Neutrophil (primary cell): Measurements from ENCODE around the gene ATRN.
"Not testable (repeated sequence)": the region's sequence is repeated elsewhere in the genome, so short reads cannot be mapped to it uniquely, and the experiment has no call there.

Experiments used
- H3K27ac ChIP-seq: fragments of 200-600 bp; sonication (generic); 2 replicates; pipeline ENCODE4 v1.5.1; 2016; ENCODE audit warnings: mild to moderate bottlenecking, moderate library complexity
- H3K27me3 ChIP-seq: fragments of 200-600 bp; sonication (generic); 2 replicates; pipeline ENCODE4 v1.6.0; 2016; ENCODE audit warnings: mild to moderate bottlenecking
- H3K36me3 ChIP-seq: fragments of 200-600 bp; sonication (generic); 2 replicates; pipeline ENCODE4 v1.5.1; 2017
- H3K4me1 ChIP-seq, 2 experiments: fragments of 200-600 bp in 1 of 2; sonication (generic) in 1 of 2; 1 replicate in 1 of 2; 2 replicates in 1 of 2; pipeline versions ENCODE4 v1.5.1 to v1.6.1; 2013 to 2016; ENCODE audit warnings: low read depth in 1 of 2, low read length in 1 of 2, mild to moderate bottlenecking in 1 of 2, moderate library complexity in 1 of 2; ENCODE audit not compliant: control insufficient read depth in 1 of 2, insufficient read depth in 1 of 2
- H3K4me3 ChIP-seq, 2 experiments: fragments of 200-600 bp in 1 of 2; sonication (generic) in 1 of 2; 1 replicate in 1 of 2; 2 replicates in 1 of 2; pipeline ENCODE4 v1.5.1; 2013 to 2016; ENCODE audit warnings: low read depth in 1 of 2, low read length in 1 of 2, mild to moderate bottlenecking in 1 of 2, moderate library complexity in 1 of 2
- H3K9me3 ChIP-seq: fragments of 200-600 bp; sonication (generic); 2 replicates; pipeline ENCODE4 v1.5.1; 2016
- TF ChIP-seq, protein P1 (sequence below): fragments of 200-600 bp; sonication (generic); IDR thresholded peaks from 2 replicates; pipeline ENCODE4 v1.5.1; 2016; ENCODE audit warnings: antibody characterized with exemption

The ATRN gene

DNA sequence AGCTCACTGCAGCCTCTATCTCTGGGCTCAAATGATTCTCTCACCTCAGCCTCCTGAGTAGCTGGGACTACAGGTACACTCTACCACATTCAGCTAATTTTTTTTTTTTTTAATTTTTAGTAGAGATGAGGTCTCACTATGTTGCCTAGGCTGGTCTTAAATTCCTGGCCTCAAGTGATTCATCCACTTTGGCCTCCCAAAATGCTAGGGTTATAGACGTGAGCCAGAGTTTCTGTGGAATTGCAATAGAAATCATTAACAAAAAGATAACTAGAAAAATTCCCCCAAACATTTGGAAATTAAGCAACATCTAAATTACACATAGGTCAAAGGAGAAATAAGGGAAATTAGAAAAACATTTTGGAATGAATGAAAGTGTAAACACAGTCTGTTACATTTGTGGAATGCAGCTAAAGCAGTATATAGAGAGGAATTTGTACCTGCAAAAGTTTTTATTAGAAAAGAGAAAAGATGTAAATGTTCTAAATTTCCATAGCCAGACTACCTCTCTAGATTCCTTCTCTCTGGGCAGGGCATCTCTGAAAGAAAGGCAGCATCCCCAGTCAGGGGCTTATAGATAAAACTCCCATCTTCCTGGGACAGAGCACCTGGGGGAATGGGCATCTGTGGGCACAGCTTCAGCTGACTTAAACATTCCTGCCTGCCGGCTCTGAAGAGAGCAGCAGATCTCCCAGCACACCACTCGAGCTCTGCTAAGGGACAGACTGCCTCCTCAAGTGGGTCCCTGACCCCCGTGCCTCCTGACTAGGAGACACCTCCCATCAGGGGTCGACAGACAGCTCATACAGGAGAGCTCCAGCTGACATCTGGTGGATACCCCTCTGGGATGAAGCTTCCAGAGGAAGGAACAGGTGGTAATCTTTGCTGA lies 51.3 kb downstream of the ATRN start:
- H3K36me3 ChIP-seq = no peaks in the 10 kb centered on the region
- H3K4me3 ChIP-seq = no peak overlapping the region
- no peak overlapping the region for H3K27ac ChIP-seq
- no peaks in the 10 kb centered on the region for H3K9me3 ChIP-seq
- H3K27me3 ChIP-seq = no peaks in the 10 kb centered on the region
- TF ChIP-seq, protein P1, sequence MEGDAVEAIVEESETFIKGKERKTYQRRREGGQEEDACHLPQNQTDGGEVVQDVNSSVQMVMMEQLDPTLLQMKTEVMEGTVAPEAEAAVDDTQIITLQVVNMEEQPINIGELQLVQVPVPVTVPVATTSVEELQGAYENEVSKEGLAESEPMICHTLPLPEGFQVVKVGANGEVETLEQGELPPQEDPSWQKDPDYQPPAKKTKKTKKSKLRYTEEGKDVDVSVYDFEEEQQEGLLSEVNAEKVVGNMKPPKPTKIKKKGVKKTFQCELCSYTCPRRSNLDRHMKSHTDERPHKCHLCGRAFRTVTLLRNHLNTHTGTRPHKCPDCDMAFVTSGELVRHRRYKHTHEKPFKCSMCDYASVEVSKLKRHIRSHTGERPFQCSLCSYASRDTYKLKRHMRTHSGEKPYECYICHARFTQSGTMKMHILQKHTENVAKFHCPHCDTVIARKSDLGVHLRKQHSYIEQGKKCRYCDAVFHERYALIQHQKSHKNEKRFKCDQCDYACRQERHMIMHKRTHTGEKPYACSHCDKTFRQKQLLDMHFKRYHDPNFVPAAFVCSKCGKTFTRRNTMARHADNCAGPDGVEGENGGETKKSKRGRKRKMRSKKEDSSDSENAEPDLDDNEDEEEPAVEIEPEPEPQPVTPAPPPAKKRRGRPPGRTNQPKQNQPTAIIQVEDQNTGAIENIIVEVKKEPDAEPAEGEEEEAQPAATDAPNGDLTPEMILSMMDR = no peak
- H3K4me1 ChIP-seq = no peaks in the 10 kb centered on the region

DNA sequence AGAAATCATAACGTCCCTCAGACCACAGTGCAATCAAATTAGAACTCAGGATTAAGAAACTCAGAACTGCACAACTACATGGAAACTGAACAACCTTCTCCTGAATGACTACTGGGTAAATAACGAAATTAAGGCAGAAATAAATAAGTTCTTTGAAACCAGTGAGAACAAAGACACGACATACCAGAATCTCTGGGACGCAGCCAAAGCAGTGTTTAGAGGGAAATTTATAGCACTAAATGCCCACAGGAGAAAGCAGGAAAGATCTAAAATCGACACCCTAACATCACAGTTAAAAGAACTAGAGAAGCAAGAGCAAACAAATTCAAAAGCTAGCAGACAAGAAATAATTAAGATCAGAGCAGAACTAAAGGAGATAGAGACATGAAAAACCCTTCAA lies 53.9 kb downstream of the ATRN start:
- H3K4me3 ChIP-seq, H3K36me3 ChIP-seq, H3K9me3 ChIP-seq, H3K27ac ChIP-seq, H3K4me1 ChIP-seq, H3K27me3 ChIP-seq: not testable (repeated sequence)

DNA sequence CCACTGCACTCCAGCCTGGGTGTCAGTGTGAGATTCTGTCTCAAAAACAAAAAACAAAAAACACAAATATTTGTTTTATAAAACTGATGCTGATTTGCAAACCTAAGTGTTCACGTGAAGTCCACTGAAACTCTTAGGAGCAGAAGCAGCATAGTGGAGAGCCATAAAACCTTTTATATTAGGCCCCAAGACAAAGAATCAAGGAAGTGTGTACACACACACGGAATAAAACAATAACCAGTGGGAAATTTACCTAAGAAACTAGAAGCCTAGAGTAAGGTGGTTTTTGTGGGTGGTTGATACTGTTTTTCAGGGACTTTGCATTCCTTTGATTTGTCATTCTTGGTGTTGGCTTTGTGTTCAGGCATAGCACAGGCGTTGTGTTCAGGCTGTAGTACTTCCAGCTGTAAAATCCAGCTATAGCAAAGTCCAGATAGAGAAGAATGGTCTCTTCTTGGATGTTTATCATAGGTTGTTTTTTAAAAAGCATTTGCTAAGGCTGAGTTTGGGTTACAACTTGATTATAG lies 61.3 kb downstream of the ATRN start:
- Histone ChIP-seq H3K36me3 (peaks cover 4% of the 10 kb centered on the region), H3K4me3 (no peak overlapping the region), H3K4me1 (no peaks in the 10 kb centered on the region), H3K9me3 (no peaks in the 10 kb centered on the region), H3K27me3 (no peaks in the 10 kb centered on the region), H3K27ac (no peak overlapping the region)
- TF ChIP-seq, protein P1 = no peak

- H3K36me3 ChIP-seq, H3K4me1 ChIP-seq, H3K9me3 ChIP-seq, H3K27me3 ChIP-seq, H3K4me3 ChIP-seq, H3K27ac ChIP-seq: not testable (repeated sequence)
Observed at GRCh38 chr20:3537733-3538132, 66.9 kb downstream of the ATRN start.

DNA sequence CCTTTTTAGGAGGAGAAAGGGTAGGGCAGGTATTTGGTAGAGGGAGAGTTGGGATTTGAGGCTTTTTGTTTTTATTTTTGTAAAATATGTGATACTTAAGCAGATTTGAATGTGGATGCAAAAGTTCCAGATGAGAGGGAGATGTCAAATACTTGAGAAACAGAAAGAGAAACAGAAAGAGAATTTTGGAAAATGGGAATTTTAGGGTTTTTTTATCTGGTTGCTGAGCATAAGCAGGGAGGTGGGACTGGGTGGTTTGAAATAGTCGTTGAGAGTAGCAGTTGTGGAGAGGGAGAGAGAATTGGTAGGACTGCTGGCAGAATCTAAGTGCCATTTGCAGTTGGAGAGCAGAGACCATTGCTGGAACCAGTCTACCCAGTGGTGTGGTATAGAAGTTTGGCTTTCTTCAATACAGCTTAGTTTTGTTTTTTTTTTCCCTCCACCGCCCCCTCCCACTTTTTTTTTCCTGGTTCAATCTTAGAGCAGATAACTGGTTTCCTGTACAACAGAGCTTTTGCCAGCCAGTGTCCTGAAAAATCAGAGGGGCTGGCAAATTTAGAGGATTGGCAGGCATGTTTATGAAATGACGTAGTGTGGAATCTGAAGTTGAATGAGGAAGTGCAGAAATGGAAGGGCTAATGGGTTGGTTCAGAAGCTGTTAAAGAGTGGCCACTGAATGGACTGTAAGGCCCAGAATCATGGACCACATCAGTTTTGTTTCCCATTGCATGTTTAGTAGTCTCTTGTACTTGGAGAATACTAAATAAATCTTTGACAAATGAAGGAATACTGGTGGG lies 68.7 kb downstream of the ATRN start:
- Histone ChIP-seq H3K36me3 (peaks cover 4% of the 10 kb centered on the region), H3K27ac (no peak overlapping the region), H3K4me3 (no peak overlapping the region), H3K9me3 (no peaks in the 10 kb centered on the region), H3K27me3 (no peaks in the 10 kb centered on the region), H3K4me1 (peaks cover 0 to 2% of the 10 kb centered on the region in 2 experiments)
- TF ChIP-seq, protein P1 = no peak

- Histone ChIP-seq H3K27me3 (no peaks in the 10 kb centered on the region), H3K27ac (no peak overlapping the region), H3K9me3 (no peaks in the 10 kb centered on the region), H3K36me3 (no peaks in the 10 kb centered on the region), H3K4me1 (peaks cover 0 to 2% of the 10 kb centered on the region in 2 experiments), H3K4me3 (no peak overlapping the region)
- TF ChIP-seq, protein P1 = no peak
Observed at GRCh38 chr20:3541887-3542721, 71.3 kb downstream of the ATRN start.
